CD4-positive, alpha-beta T cell treated with Interferon alpha-2 for 1 hour (primary cell): ENCODE measurements around the gene IPPK.

Experiments used
- DNase-seq, 2 donors: peaks; one replicate each; pipeline ENCODE4 v3.0.0-alpha.2; 2020 to 2022

The IPPK gene

GRCh38 chr9:92669890-92670708 is at the start of gene IPPK:
Gene IPPK, minus strand, starts transcription at chr9:92670131. Its CDS starts 143 bp downstream, at chr9:92669988.
- peak; percentile 98 for DNase-seq

- DNase-seq, result no peak
Observed at GRCh38 chr9:92719028-92719647, 49.2 kb upstream of the IPPK start.

GRCh38 chr9:92718086-92719001 is 48.4 kb upstream of the IPPK start:
- DNase-seq, result no peak

GRCh38 chr9:92717201-92718085 is 47.5 kb upstream of the IPPK start:
- no peak for DNase-seq

- peak; percentile 66 to 82 for DNase-seq
Observed at GRCh38 chr9:92716557-92716956, 46.6 kb upstream of the IPPK start.

- DNase-seq, result no peak
Observed at GRCh38 chr9:92715488-92716231, 45.7 kb upstream of the IPPK start.

GRCh38 chr9:92714787-92715487 is 45.0 kb upstream of the IPPK start:
- no peak for DNase-seq

GRCh38 chr9:92714016-92714415 is 44.1 kb upstream of the IPPK start:
- no peak for DNase-seq

GRCh38 chr9:92713528-92713927 is 43.6 kb upstream of the IPPK start:
- DNase-seq, result no peak

- DNase-seq, result no peak
Observed at GRCh38 chr9:92712767-92713166, 42.8 kb upstream of the IPPK start.

GRCh38 chr9:92711844-92712243 is 41.9 kb upstream of the IPPK start:
- DNase-seq, result peak in 1 of 2 donors; percentile 36

- no peak for DNase-seq
Observed at GRCh38 chr9:92711146-92711545, 41.2 kb upstream of the IPPK start.

- no peak for DNase-seq
Observed at GRCh38 chr9:92710368-92710767, 40.4 kb upstream of the IPPK start.

GRCh38 chr9:92709954-92710353 is 40.0 kb upstream of the IPPK start:
- DNase-seq, result no peak

- no peak for DNase-seq
Observed at GRCh38 chr9:92709240-92709639, 39.3 kb upstream of the IPPK start.

- DNase-seq, result no peak
Observed at GRCh38 chr9:92707530-92707929, 37.6 kb upstream of the IPPK start.

GRCh38 chr9:92706218-92706940 is 36.4 kb upstream of the IPPK start:
- DNase-seq, result peak in 1 of 2 donors; percentile 51

- DNase-seq, result no peak
Observed at GRCh38 chr9:92704528-92704927, 34.6 kb upstream of the IPPK start.

GRCh38 chr9:92696619-92697018 is 26.7 kb upstream of the IPPK start:
- DNase-seq, result no peak

- DNase-seq, result no peak
Observed at GRCh38 chr9:92686954-92687353, 17.0 kb upstream of the IPPK start.
